Lower leg skin (tissue), 3 donors: ENCODE data around the gene EPHA1.

Source experiments
- POLR2A ChIP-seq, 2 donors: fragments of 450-650 bp; IDR thresholded peaks; one replicate each; pipeline ENCODE4 v1.6.1; 2016 to 2017; ENCODE audit warnings: antibody characterized with exemption in 2 of 2, mild to moderate bottlenecking in 1 of 2, moderate library complexity in 1 of 2
- TF ChIP-seq, protein P1 (sequence below), 3 donors: fragments of 450-650 bp; IDR thresholded peaks; one replicate each; pipeline ENCODE4 v1.5.1; 2016; ENCODE audit warnings: antibody characterized with exemption in 3 of 3, mild to moderate bottlenecking in 3 of 3, moderate library complexity in 2 of 3

DNA sequence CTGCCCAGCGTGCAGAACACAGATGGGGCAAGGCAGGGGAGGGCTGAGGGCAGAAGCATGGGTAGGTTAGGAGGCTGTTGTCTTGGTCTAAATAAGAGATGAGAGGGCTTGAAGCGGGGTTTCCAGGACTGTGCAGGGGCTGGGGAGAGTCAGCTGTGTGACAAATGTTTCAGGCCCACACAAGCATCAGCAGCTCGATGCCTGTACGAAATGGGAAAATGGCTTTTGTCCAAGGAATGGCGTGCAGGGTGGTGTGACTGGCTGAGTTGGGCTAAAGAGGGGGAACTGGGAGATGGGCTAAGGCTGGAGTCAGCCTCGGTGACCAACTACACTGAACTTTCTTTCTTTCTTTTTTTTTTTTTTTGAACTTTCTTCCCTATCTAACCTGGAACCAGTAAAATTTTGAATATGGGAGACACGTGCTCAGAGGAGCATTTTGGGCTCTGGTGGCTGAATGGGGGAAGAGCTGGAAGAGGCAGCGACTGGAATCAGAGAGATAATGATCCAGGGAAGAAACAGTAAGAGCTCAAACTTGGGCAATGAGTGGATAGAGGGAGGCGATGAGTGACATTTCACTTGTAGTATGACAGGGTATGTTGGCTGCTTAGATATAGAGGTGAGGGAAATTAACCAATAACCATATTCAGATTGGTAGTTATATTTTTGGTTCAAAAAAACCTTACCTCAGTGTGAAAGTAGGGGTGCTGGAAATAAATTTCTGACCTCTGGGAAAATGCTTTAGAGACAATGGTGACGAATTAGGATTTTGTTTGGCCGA, 10.2 kb upstream of the EPHA1 start:
- TF ChIP-seq, protein P1, sequence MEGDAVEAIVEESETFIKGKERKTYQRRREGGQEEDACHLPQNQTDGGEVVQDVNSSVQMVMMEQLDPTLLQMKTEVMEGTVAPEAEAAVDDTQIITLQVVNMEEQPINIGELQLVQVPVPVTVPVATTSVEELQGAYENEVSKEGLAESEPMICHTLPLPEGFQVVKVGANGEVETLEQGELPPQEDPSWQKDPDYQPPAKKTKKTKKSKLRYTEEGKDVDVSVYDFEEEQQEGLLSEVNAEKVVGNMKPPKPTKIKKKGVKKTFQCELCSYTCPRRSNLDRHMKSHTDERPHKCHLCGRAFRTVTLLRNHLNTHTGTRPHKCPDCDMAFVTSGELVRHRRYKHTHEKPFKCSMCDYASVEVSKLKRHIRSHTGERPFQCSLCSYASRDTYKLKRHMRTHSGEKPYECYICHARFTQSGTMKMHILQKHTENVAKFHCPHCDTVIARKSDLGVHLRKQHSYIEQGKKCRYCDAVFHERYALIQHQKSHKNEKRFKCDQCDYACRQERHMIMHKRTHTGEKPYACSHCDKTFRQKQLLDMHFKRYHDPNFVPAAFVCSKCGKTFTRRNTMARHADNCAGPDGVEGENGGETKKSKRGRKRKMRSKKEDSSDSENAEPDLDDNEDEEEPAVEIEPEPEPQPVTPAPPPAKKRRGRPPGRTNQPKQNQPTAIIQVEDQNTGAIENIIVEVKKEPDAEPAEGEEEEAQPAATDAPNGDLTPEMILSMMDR (IDR thresholded peaks at IDR 0.05) = no peak
- no peak for TF ChIP-seq POLR2A (IDR thresholded peaks at IDR 0.05)
